ENCODE data around the gene NPB. TPM values are rescaled to one million over a fixed set of nuclear protein-coding genes. Genes with fewer than 3 reads are reported as not detected.

NPB gene
- polyA plus RNA-seq, 1 donor = 0.39 TPM

DNA sequence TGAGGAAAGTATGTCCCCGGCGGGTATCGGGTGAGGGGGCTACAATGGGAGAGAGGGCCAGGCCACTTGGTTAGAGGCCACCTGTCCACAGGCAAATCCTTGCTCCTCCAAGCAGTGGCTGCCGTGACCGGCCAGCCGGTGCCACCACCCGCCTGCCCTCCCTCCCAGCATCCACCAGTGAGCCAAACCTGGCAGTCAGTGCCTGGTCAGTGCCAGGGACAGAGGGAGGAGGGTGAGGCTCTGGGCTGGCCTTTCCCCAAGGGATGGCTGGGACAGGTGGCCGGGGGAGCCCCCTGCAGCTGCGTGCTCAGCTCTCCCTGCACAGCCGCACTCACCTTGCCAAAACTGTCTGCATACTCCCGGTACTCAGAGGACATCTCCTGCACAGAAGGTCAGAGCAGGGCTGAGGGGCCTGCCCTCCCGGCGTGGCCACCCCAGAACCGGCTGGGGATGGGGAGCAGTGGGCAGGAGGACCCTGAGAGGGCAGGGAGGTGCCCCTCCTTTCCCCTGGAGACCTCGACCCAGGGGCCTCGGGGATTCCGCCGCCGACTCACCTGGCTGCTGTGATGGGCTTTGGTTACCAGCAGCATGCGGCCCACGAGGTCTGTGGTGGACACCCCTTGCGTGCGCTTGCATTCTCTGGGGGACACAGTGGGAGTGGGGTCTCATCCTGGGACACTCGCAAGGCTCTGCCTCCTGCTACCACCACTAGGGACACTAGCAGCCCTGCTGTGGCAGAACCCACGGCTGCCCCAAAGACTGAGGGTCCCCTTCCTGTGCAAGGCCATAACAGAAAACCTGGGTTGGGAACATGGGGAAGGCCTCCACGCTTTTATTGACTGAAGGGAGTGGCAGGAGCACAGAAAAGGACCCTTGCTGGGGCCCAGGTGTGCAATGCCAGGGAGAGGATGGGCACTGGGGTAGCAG is 5.4 kb downstream of the NPB start:
- Histone ChIP-seq H3K4me1 (ENCODE audit: control insufficient read depth, insufficient read depth, low read length) (peaks cover 18% of the 10 kb centered on the region), H3K9me3 (ENCODE audit: control insufficient read depth, low read depth, low read length) (peaks cover 10% of the 10 kb centered on the region), H3K4me3 (ENCODE audit: low read length) (no peak overlapping the region), H3K27me3 (ENCODE audit: control insufficient read depth, insufficient read depth, low read length) (peaks cover 9% of the 10 kb centered on the region), H3K36me3 (ENCODE audit: control insufficient read depth, insufficient read depth, low read length) (peaks cover 65% of the 10 kb centered on the region), H3K27ac (ENCODE audit: low read length) (no peak overlapping the region)
- DNase-seq = no peak
- WGBS (ENCODE audit: insufficient coverage, low lambda C conversion rate) = no CpG with 5 or more reads among the region's 26 CpGs

- DNase-seq = no peak
- no CpG with 5 or more reads among the region's 11 CpGs for WGBS (ENCODE audit: insufficient coverage, low lambda C conversion rate)
Measured at GRCh38 chr17:81908793-81909192, 6.8 kb downstream of the NPB start.

GRCh38 chr17:81909231-81909630 is 7.2 kb downstream of the NPB start:
- Histone ChIP-seq H3K36me3 (ENCODE audit: control insufficient read depth, insufficient read depth, low read length) (peaks cover 74% of the 10 kb centered on the region), H3K4me3 (ENCODE audit: low read length) (no peak overlapping the region)
- no CpG with 5 or more reads among the region's 12 CpGs for WGBS (ENCODE audit: insufficient coverage, low lambda C conversion rate)

More at GRCh38 chr17:81908793-81909192, 6.8 kb downstream of the NPB start:
- Histone ChIP-seq H3K36me3 (ENCODE audit: control insufficient read depth, insufficient read depth, low read length) (peaks cover 73% of the 10 kb centered on the region), H3K27me3 (ENCODE audit: control insufficient read depth, insufficient read depth, low read length) (no peaks in the 10 kb centered on the region), H3K4me3 (ENCODE audit: low read length) (no peak overlapping the region), H3K9me3 (ENCODE audit: control insufficient read depth, low read depth, low read length) (peaks cover 5% of the 10 kb centered on the region), H3K4me1 (ENCODE audit: control insufficient read depth, insufficient read depth, low read length) (peaks cover 15% of the 10 kb centered on the region), H3K27ac (ENCODE audit: low read length) (no peak overlapping the region)

GRCh38 chr17:81909966-81910839 is 8.2 kb downstream of the NPB start:
- peaks cover 74% of the 10 kb centered on the region for H3K36me3 ChIP-seq (ENCODE audit: control insufficient read depth, insufficient read depth, low read length)
- DNase-seq = peak; percentile 82 to 89
- peak overlapping the region; percentile 98 for H3K27ac ChIP-seq (ENCODE audit: low read length)
- no peaks in the 10 kb centered on the region for H3K27me3 ChIP-seq (ENCODE audit: control insufficient read depth, insufficient read depth, low read length)
- peaks cover 5% of the 10 kb centered on the region for H3K9me3 ChIP-seq (ENCODE audit: control insufficient read depth, low read depth, low read length)
- peak overlapping the region; percentile 91 for H3K4me3 ChIP-seq (ENCODE audit: low read length)
- peaks cover 15% of the 10 kb centered on the region for H3K4me1 ChIP-seq (ENCODE audit: control insufficient read depth, insufficient read depth, low read length)
- WGBS (ENCODE audit: insufficient coverage, low lambda C conversion rate) = 17% methylated on average over 2 of the region's 23 CpGs

More at GRCh38 chr17:81909231-81909630, 7.2 kb downstream of the NPB start:
- no peak overlapping the region for H3K27ac ChIP-seq (ENCODE audit: low read length)
- H3K9me3 ChIP-seq (ENCODE audit: control insufficient read depth, low read depth, low read length) = peaks cover 5% of the 10 kb centered on the region
- no peak for DNase-seq
- H3K27me3 ChIP-seq (ENCODE audit: control insufficient read depth, insufficient read depth, low read length) = no peaks in the 10 kb centered on the region
- peaks cover 15% of the 10 kb centered on the region for H3K4me1 ChIP-seq (ENCODE audit: control insufficient read depth, insufficient read depth, low read length)

GRCh38 chr17:81910840-81911276 is 8.8 kb downstream of the NPB start:
- no peaks in the 10 kb centered on the region for H3K27me3 ChIP-seq (ENCODE audit: control insufficient read depth, insufficient read depth, low read length)
- H3K4me1 ChIP-seq (ENCODE audit: control insufficient read depth, insufficient read depth, low read length) = peaks cover 15% of the 10 kb centered on the region
- H3K4me3 ChIP-seq (ENCODE audit: low read length) = peak overlapping the region; percentile 91
- H3K27ac ChIP-seq (ENCODE audit: low read length) = peak overlapping the region; percentile 98
- DNase-seq = no peak
- WGBS (ENCODE audit: insufficient coverage, low lambda C conversion rate) = no CpG with 5 or more reads among the region's 55 CpGs
- peaks cover 5% of the 10 kb centered on the region for H3K9me3 ChIP-seq (ENCODE audit: control insufficient read depth, low read depth, low read length)
- peaks cover 74% of the 10 kb centered on the region for H3K36me3 ChIP-seq (ENCODE audit: control insufficient read depth, insufficient read depth, low read length)

GRCh38 chr17:81911277-81911961 is 9.4 kb downstream of the NPB start, which contains the start of gene PCYT2:
Gene PCYT2 (minus strand): TSS chr17:81911399. CDS start chr17:81911355, 44 bp downstream.
- peak; percentile 91 to 92 for DNase-seq
- Histone ChIP-seq H3K27ac (ENCODE audit: low read length) (peak within 1 kb of the TSS; percentile 98), H3K36me3 (ENCODE audit: control insufficient read depth, insufficient read depth, low read length) (peaks cover 72% of the 10 kb centered on the region), H3K9me3 (ENCODE audit: control insufficient read depth, low read depth, low read length) (peaks cover 5% of the 10 kb centered on the region), H3K4me3 (ENCODE audit: low read length) (peak within 1 kb of the TSS; percentile 91), H3K27me3 (ENCODE audit: control insufficient read depth, insufficient read depth, low read length) (no peaks in the 10 kb centered on the region), H3K4me1 (ENCODE audit: control insufficient read depth, insufficient read depth, low read length) (peaks cover 19% of the 10 kb centered on the region)
- WGBS (ENCODE audit: insufficient coverage, low lambda C conversion rate) = no CpG with 5 or more reads among the region's 84 CpGs

- Histone ChIP-seq H3K27me3 (ENCODE audit: control insufficient read depth, insufficient read depth, low read length) (no peaks in the 10 kb centered on the region), H3K4me1 (ENCODE audit: control insufficient read depth, insufficient read depth, low read length) (peaks cover 24% of the 10 kb centered on the region), H3K4me3 (ENCODE audit: low read length) (peak overlapping the region; percentile 17), H3K36me3 (ENCODE audit: control insufficient read depth, insufficient read depth, low read length) (peaks cover 67% of the 10 kb centered on the region), H3K9me3 (ENCODE audit: control insufficient read depth, low read depth, low read length) (peaks cover 5% of the 10 kb centered on the region), H3K27ac (ENCODE audit: low read length) (peak overlapping the region; percentile 21)
- no CpG with 5 or more reads among the region's 19 CpGs for WGBS (ENCODE audit: insufficient coverage, low lambda C conversion rate)
- no peak for DNase-seq
Measured at GRCh38 chr17:81911969-81912368, 9.9 kb downstream of the NPB start.

- Histone ChIP-seq H3K9me3 (ENCODE audit: control insufficient read depth, low read depth, low read length) (peaks cover 5% of the 10 kb centered on the region), H3K36me3 (ENCODE audit: control insufficient read depth, insufficient read depth, low read length) (peaks cover 60% of the 10 kb centered on the region), H3K27me3 (ENCODE audit: control insufficient read depth, insufficient read depth, low read length) (no peaks in the 10 kb centered on the region), H3K27ac (ENCODE audit: low read length) (no peak overlapping the region), H3K4me3 (ENCODE audit: low read length) (no peak overlapping the region), H3K4me1 (ENCODE audit: control insufficient read depth, insufficient read depth, low read length) (peaks cover 26% of the 10 kb centered on the region)
- DNase-seq = no peak
- 100% methylated on average over 1 of the region's 32 CpGs for WGBS (ENCODE audit: insufficient coverage, low lambda C conversion rate)
Measured at GRCh38 chr17:81912441-81913309, 10.6 kb downstream of the NPB start.

- Histone ChIP-seq H3K4me1 (ENCODE audit: control insufficient read depth, insufficient read depth, low read length) (peaks cover 31% of the 10 kb centered on the region), H3K27ac (ENCODE audit: low read length) (no peak overlapping the region), H3K36me3 (ENCODE audit: control insufficient read depth, insufficient read depth, low read length) (peaks cover 51% of the 10 kb centered on the region), H3K27me3 (ENCODE audit: control insufficient read depth, insufficient read depth, low read length) (no peaks in the 10 kb centered on the region), H3K9me3 (ENCODE audit: control insufficient read depth, low read depth, low read length) (peaks cover 5% of the 10 kb centered on the region), H3K4me3 (ENCODE audit: low read length) (no peak overlapping the region)
- DNase-seq = no peak
- 80% methylated on average over 1 of the region's 31 CpGs for WGBS (ENCODE audit: insufficient coverage, low lambda C conversion rate)
Measured at GRCh38 chr17:81913394-81914102, 11.5 kb downstream of the NPB start.
